Right lobe of liver (tissue), 4 donors: Measurements from ENCODE around the gene LIPM.
A peak's percentile ranks its signal among the peaks of the same experiment; 100 is the strongest.

Experiments used
- CTCF ChIP-seq, 4 donors: fragments of 200-600 bp in 3 of 4; fragments of 450-650 bp in 1 of 4; IDR thresholded peaks; one replicate each; pipeline versions ENCODE4 v1.5.1 to v1.8.0; 2016 to 2022; ENCODE audit warnings: antibody characterized with exemption in 4 of 4, mild to moderate bottlenecking in 2 of 4
- POLR2A ChIP-seq: fragments of 450-650 bp; IDR thresholded peaks from one replicate; pipeline ENCODE4 v1.6.1; 2017; ENCODE audit warnings: antibody characterized with exemption, mild to moderate bottlenecking
- donor health status: DM: no; HTN: no; CAD: no.
- donor health status: DM: no; HTN: no; CAD: no.
- donor health status: DM: no; HTN: yes; CAD: no.

GRCh38 chr10:88835096-88835909 lies 32.8 kb downstream of the LIPM start:
- TF ChIP-seq POLR2A: no peak
- peak; percentile 90 to 97 (median 94) for TF ChIP-seq CTCF (IDR thresholded peaks at IDR 0.05)
